LHCN-M2 (cell line): ENCODE measurements around the gene NDUFV1. TPM values are rescaled to one million over a fixed set of nuclear protein-coding genes. Genes with fewer than 3 reads are reported as not detected.
"Not testable (repeated sequence)": the region's sequence is repeated elsewhere in the genome, so short reads cannot be mapped to it uniquely, and the experiment has no call there.

Experiments
- DNase-seq: peaks from one replicate; pipeline ENCODE4 v3.0.0-alpha.2; 2012; ENCODE audit warnings: low read depth
- total RNA-seq: library from RNA; depleted of rRNA; stranded (reverse); fragments of >200 nt; gene quantifications from 2 replicates; pipeline ENCODE4 v1.2.3, GENCODE V29; 2014; rRNA removed

Gene NDUFV1
- total RNA-seq, 1 experiment from 2014 or later = 192 TPM

DNA sequence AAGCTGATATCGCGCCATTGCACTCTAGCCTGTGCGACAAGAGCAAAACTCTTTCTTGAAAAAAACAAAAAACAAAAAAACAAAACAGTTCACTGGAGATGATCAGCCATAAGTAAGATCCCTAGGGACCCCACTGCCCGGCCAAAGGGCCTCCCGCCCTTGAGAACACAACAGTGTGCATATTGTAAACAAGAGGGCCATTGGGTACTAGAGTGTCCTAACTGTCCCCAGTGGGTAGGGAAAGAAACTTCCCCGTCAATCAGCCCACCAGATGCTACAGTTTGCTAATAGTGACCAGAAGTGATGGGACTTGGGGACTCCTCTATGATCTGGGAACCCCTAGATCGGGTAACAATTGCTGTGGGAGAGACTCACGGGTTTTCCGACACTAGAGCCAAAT, 47.5 kb downstream of the NDUFV1 start:
- DNase-seq = no peak

GRCh38 chr11:67656278-67656922, 49.7 kb downstream of the NDUFV1 start:
- DNase-seq = peak; percentile 19

DNA sequence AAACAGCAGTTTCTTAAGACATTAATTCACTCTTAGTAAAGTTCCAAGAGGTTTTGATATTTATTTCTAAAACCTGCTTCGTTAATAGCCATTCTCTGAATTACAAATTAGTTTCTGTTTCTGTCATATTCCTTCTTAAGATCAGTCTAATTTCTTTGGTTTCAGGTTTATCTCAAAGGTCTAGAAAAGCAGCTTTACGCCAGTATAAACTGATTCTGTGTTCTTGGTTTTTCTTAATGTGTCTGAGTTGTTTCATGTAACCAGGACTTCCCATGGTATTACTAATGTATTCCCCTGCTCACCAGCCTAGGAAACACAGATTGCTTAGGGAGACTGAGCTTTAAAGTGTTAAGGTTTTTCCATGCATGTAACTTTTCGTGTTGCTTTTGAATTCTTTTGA, 50.6 kb downstream of the NDUFV1 start:
- DNase-seq = no peak

DNA sequence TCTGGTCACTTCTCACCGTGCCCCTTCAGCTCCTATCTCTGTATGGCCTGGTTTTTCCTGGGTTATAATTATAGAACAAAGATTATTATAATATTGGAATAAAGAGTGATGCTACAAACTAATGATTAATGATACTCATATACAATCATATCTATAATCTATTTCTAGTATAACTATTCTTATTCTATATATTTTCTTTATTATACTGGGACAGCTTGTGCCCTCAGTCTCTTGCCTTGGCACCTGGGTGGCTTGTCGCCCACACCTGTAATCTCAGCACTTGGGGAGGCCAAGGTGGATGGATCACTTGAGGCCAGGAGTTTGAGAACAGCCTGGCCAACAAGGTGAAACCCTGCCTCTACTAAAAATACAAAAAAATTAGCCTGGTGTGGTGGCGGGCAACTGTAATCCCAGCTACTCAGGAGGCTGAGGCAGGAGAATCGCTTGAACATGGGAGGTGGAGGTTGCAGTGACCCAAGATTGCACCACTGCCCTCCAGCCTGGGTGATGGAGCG, 53.0 kb downstream of the NDUFV1 start:
- not testable (repeated sequence) for DNase-seq

DNA sequence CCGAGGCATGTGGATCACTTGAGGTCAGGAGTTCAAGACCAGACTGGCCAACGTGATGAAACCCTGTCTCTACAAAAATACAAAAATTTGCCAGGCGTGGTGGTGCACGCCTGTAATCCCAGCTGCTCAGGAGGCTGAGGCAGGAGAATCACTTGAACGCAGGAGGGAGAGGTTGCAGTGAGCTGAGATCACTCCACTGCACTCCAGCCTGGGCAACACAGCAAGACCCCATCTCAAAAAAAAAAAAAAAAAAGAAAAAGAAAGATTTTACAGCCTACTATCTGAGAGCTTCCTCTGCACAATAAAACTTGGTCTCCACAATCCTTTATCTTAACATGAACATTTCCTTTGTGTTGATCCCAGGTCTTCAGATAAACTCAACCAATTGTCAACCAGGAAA, 54.0 kb downstream of the NDUFV1 start:
- DNase-seq = not testable (repeated sequence)

Other genes starting within 250 kb of the NDUFV1 start
- 16.1 and 19.8 TPM in 2 replicates for gene CLCF1, start 233.3 kb upstream of the NDUFV1 start, total RNA-seq
- gene RAD9A, start 214.9 kb upstream of the NDUFV1 start, total RNA-seq = 6.7 and 12.3 TPM in 2 replicates
- 239 and 247 TPM in 2 replicates for gene PPP1CA, start 205.1 kb upstream of the NDUFV1 start, total RNA-seq
- not detected in 2 replicates for gene TBC1D10C, start 202.9 kb upstream of the NDUFV1 start, total RNA-seq
- gene CARNS1, start 191.3 kb upstream of the NDUFV1 start, total RNA-seq = 0.32 and 0.40 TPM in 2 replicates
- 56.1 and 83.8 TPM in 2 replicates for gene RPS6KB2, start 178.4 kb upstream of the NDUFV1 start, total RNA-seq
- gene PTPRCAP, start 169.3 kb upstream of the NDUFV1 start, total RNA-seq = 0.38 and 0.75 TPM in 2 replicates
- 85.9 and 105 TPM in 2 replicates for gene CORO1B, start 163.5 kb upstream of the NDUFV1 start, total RNA-seq
- gene GPR152, start 154.2 kb upstream of the NDUFV1 start, total RNA-seq = not detected in 2 replicates
- gene CABP4, start 151.6 kb upstream of the NDUFV1 start, total RNA-seq = 1.2 and 3.1 TPM in 2 replicates
- gene TMEM134, start 137.7 kb upstream of the NDUFV1 start, total RNA-seq = 45.6 and 47.5 TPM in 2 replicates
- gene AIP, start 123.9 kb upstream of the NDUFV1 start, total RNA-seq = 73.5 and 78.2 TPM in 2 replicates
- 34.5 and 41.2 TPM in 2 replicates for gene PITPNM1, start 101.6 kb upstream of the NDUFV1 start, total RNA-seq
- 31.9 and 34.0 TPM in 2 replicates for gene CDK2AP2, start 98.8 kb upstream of the NDUFV1 start, total RNA-seq
- gene CABP2, start 83.5 kb upstream of the NDUFV1 start, total RNA-seq = not detected in 2 replicates
- gene GSTP1, start 23.1 kb upstream of the NDUFV1 start, total RNA-seq = 446 and 608 TPM in 2 replicates
- 7.5 and 19.8 TPM in 2 replicates for gene NUDT8, start 23.0 kb downstream of the NDUFV1 start, total RNA-seq
- gene TBX10, start 32.8 kb downstream of the NDUFV1 start, total RNA-seq = not detected in 2 replicates
- gene ACY3, start 43.8 kb downstream of the NDUFV1 start, total RNA-seq = 0.23 TPM in 1 of 2 replicates, not detected in the other
- gene ALDH3B2, start 67.7 kb downstream of the NDUFV1 start, total RNA-seq = not detected in 2 replicates